22Rv1 (cell line): Measurements from ENCODE around the gene UBR4.

Experiments used
- ZFX ChIP-seq: fragments of 450-650 bp; IDR thresholded peaks from 2 replicates; pipeline ENCODE4 v1.6.1; 2017; ENCODE audit warnings: antibody characterized with exemption, borderline replicate concordance
- TF ChIP-seq, protein P1 (sequence below): fragments of 450-650 bp; IDR thresholded peaks from 2 replicates; pipeline ENCODE4 v1.5.1; 2017; ENCODE audit warnings: mild to moderate bottlenecking

DNA sequence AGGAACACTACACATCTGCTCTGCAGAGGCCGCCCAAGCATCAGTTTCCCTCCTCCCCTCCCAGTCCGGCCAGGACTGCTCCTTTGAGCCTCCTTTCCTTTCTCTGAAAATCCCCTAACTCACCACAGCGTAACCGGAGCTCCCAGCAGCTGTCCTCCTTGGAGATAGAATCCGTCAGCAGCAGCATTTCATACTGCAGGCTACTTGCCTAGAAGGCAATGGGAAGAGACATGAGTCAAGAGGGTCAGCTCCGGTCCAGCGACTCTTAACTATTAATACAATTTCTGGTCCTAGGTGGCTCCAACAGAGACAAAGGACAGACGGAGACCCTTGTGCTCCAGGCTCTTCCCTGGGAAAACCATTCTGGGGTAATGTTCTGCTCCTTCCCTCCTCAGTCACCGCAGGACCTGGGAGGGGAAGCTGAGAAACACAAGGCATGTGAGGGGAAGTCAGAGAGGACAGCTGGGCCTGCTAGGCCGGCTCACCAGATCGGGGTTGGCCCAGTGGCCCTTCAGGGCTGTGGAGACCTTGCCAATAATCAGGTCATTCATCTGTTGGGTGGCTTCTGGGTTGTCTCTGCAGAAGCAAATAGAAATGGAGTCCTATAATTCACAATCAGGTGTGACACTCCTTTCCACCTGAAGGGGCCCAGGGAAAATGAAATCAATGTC lies 99.7 kb downstream of the UBR4 start:
- TF ChIP-seq, protein P1, sequence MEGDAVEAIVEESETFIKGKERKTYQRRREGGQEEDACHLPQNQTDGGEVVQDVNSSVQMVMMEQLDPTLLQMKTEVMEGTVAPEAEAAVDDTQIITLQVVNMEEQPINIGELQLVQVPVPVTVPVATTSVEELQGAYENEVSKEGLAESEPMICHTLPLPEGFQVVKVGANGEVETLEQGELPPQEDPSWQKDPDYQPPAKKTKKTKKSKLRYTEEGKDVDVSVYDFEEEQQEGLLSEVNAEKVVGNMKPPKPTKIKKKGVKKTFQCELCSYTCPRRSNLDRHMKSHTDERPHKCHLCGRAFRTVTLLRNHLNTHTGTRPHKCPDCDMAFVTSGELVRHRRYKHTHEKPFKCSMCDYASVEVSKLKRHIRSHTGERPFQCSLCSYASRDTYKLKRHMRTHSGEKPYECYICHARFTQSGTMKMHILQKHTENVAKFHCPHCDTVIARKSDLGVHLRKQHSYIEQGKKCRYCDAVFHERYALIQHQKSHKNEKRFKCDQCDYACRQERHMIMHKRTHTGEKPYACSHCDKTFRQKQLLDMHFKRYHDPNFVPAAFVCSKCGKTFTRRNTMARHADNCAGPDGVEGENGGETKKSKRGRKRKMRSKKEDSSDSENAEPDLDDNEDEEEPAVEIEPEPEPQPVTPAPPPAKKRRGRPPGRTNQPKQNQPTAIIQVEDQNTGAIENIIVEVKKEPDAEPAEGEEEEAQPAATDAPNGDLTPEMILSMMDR: no peak
- no peak for TF ChIP-seq ZFX
